Small intestine (tissue), 7 donors: ENCODE data around the gene PNISR. TPM values are rescaled to one million over a fixed set of nuclear protein-coding genes. Genes with fewer than 3 reads are reported as not detected.

Source experiments
- DNase-seq, 2 donors: peaks; one replicate each; pipeline versions ENCODE4 v3.0.0 to v3.0.0-alpha.2; 2013
- FAIRE-seq: peaks from 2 replicates; lab custom pipeline; 2012; peaks lifted over from hg19 to GRCh38; lab: Jason Lieb, UNC
- H3K27ac ChIP-seq, 3 donors: one replicate each; pipeline ENCODE4 v1.5.1; 2013; ENCODE audit warnings: low read length in 2 of 3, mild to moderate bottlenecking in 2 of 3, control low read depth in 1 of 3, inconsistent platforms in 1 of 3, low read depth in 1 of 3, moderate library complexity in 1 of 3
- H3K27me3 ChIP-seq, 3 donors: one replicate each; pipeline ENCODE4 v1.6.1; 2013; ENCODE audit warnings: low read length in 3 of 3, inconsistent platforms in 1 of 3; ENCODE audit not compliant: control insufficient read depth in 3 of 3, insufficient read depth in 3 of 3
- H3K36me3 ChIP-seq, 3 donors: one replicate each; pipeline ENCODE4 v1.6.1; 2013; ENCODE audit warnings: low read length in 3 of 3, inconsistent platforms in 1 of 3, low read depth in 1 of 3, mild to moderate bottlenecking in 1 of 3, moderate library complexity in 1 of 3; ENCODE audit not compliant: control insufficient read depth in 3 of 3, insufficient read depth in 2 of 3
- H3K4me1 ChIP-seq, 3 donors: one replicate each; pipeline ENCODE4 v1.6.1; 2013; ENCODE audit warnings: low read length in 2 of 3, inconsistent platforms in 1 of 3, low read depth in 1 of 3, mild to moderate bottlenecking in 1 of 3, moderate library complexity in 1 of 3; ENCODE audit not compliant: control insufficient read depth in 3 of 3, insufficient read depth in 2 of 3
- H3K4me3 ChIP-seq, 3 donors: one replicate each; pipeline ENCODE4 v1.5.1; 2013; ENCODE audit warnings: low read length in 3 of 3, control low read depth in 1 of 3, inconsistent platforms in 1 of 3, low read depth in 1 of 3, mild to moderate bottlenecking in 1 of 3, moderate library complexity in 1 of 3
- H3K9me3 ChIP-seq, 2 donors: one replicate each; pipeline ENCODE4 v1.6.1; 2013; ENCODE audit warnings: low read depth in 1 of 2, low read length in 1 of 2; ENCODE audit not compliant: control insufficient read depth in 2 of 2, insufficient read depth in 1 of 2
- WGBS, 3 donors: extraction: QIAGEN DNeasy Blood & Tissue Kit; methylation state at CpG; one replicate each; pipeline ENCODE4 v1.1.7; 2013; 5-methylcytosine and 5-hydroxymethylcytosine counted together
- polyA plus RNA-seq, 4 donors: library from polyadenylated mRNA; stranded (reverse) in 3 of 4; unstranded in 1 of 4; fragments of 200-250 nt in 3 of 4; fragments of 120-200 nt in 1 of 4; gene quantifications; one replicate each; pipeline versions ENCODE4 v1.2.1 to v1.2.3, GENCODE V29; 2013
- donor health status: healthy with polysubstance abuse.
- donor health status: control.
- donor health status: control.
- donor health status: Bipolar disorder and iron deficiency.
- donor health status: healthy.

The PNISR gene
- polyA plus RNA-seq, 4 donors, result 22.7 to 160 (median 25.9) TPM

GRCh38 chr6:99397287-99397686 lies 27.8 kb downstream of the PNISR start:
- FAIRE-seq (no peak), DNase-seq (no peak)
- Histone ChIP-seq H3K27ac (no peak overlapping the region), H3K27me3 (no peaks in the 10 kb centered on the region), H3K4me3 (no peak overlapping the region), H3K9me3 (no peaks in the 10 kb centered on the region), H3K36me3 (peaks cover 0 to 11% (median 7%) of the 10 kb centered on the region in 3 donors), H3K4me1 (no peaks in the 10 kb centered on the region)
- 5 to 44% (median 42%) methylated on average over 1 of the region's 1 CpG for WGBS, 3 donors

- H3K27me3 ChIP-seq, result no peaks in the 10 kb centered on the region
- WGBS, 3 donors, result 4 to 9% (median 6%) methylated on average over 56 of the region's 56 CpGs
- no peaks in the 10 kb centered on the region for H3K9me3 ChIP-seq
- peak within 1 kb of the TSS; percentile 86 to 94 (median 88) for H3K4me3 ChIP-seq
- H3K36me3 ChIP-seq, result peaks cover 0 to 7% (median 0%) of the 10 kb centered on the region in 3 donors
- H3K4me1 ChIP-seq, result no peaks in the 10 kb centered on the region
- FAIRE-seq, result no peak
- peak; percentile 62 to 87 for DNase-seq
- peak within 1 kb of the TSS; percentile 60 to 88 (median 77) for H3K27ac ChIP-seq
These were observed 31.2 kb downstream of the PNISR start, which contains the start of gene COQ3 for GRCh38 chr6:99393698-99394531. Gene COQ3, minus strand, starts transcription at chr6:99394195. Its CDS starts 16 bp downstream, at chr6:99394179.

- peak overlapping the region; percentile 86 to 94 (median 88) for H3K4me3 ChIP-seq
- no peaks in the 10 kb centered on the region for H3K9me3 ChIP-seq
- WGBS, 3 donors, result 20 to 32% (median 26%) methylated on average over 2 of the region's 2 CpGs
- FAIRE-seq, result no peak
- H3K27me3 ChIP-seq, result no peaks in the 10 kb centered on the region
- peaks cover 0 to 7% (median 0%) of the 10 kb centered on the region in 3 donors for H3K36me3 ChIP-seq
- peak overlapping the region in 1 of 3 donors; percentile 77 for H3K27ac ChIP-seq
- no peaks in the 10 kb centered on the region for H3K4me1 ChIP-seq
- DNase-seq, result no peak
These were observed 31.8 kb downstream of the PNISR start for GRCh38 chr6:99393366-99393697.

GRCh38 chr6:99390896-99391295 lies 34.2 kb downstream of the PNISR start:
- H3K4me1 ChIP-seq, result no peaks in the 10 kb centered on the region
- FAIRE-seq, result no peak
- WGBS, 3 donors, result 94% methylated on average over 3 of the region's 3 CpGs

GRCh38 chr6:99384507-99384906 lies 40.6 kb downstream of the PNISR start:
- H3K4me1 ChIP-seq, result no peaks in the 10 kb centered on the region
- no peak overlapping the region for H3K4me3 ChIP-seq
- H3K36me3 ChIP-seq, result no peaks in the 10 kb centered on the region
- no peak for DNase-seq
- H3K27ac ChIP-seq, result no peak overlapping the region
- 86 to 95% (median 92%) methylated on average over 3 of the region's 3 CpGs for WGBS, 3 donors
- H3K27me3 ChIP-seq, result no peaks in the 10 kb centered on the region
- FAIRE-seq, result no peak
- no peaks in the 10 kb centered on the region for H3K9me3 ChIP-seq

More at GRCh38 chr6:99390896-99391295, 34.2 kb downstream of the PNISR start:
- no peaks in the 10 kb centered on the region for H3K27me3 ChIP-seq
- H3K9me3 ChIP-seq, result no peaks in the 10 kb centered on the region
- no peak overlapping the region for H3K4me3 ChIP-seq
- DNase-seq, result no peak
- H3K27ac ChIP-seq, result no peak overlapping the region
- no peaks in the 10 kb centered on the region for H3K36me3 ChIP-seq

GRCh38 chr6:99378636-99379035 lies 46.5 kb downstream of the PNISR start:
- H3K36me3 ChIP-seq, result no peaks in the 10 kb centered on the region
- no peak overlapping the region for H3K27ac ChIP-seq
- no peak for FAIRE-seq
- H3K4me1 ChIP-seq, result no peaks in the 10 kb centered on the region
- DNase-seq, result no peak
- H3K27me3 ChIP-seq, result no peaks in the 10 kb centered on the region
- H3K4me3 ChIP-seq, result no peak overlapping the region
- no peaks in the 10 kb centered on the region for H3K9me3 ChIP-seq

GRCh38 chr6:99369533-99369932 lies 55.6 kb downstream of the PNISR start:
- DNase-seq, result no peak

GRCh38 chr6:99366852-99367251 lies 58.3 kb downstream of the PNISR start:
- Histone ChIP-seq H3K9me3 (no peaks in the 10 kb centered on the region), H3K36me3 (no peaks in the 10 kb centered on the region), H3K27me3 (no peaks in the 10 kb centered on the region), H3K4me3 (no peak overlapping the region), H3K27ac (no peak overlapping the region), H3K4me1 (no peaks in the 10 kb centered on the region)
- WGBS, 3 donors, result 94 to 99% (median 96%) methylated on average over 2 of the region's 2 CpGs
- no peak for DNase-seq
- FAIRE-seq, result no peak

More at GRCh38 chr6:99369533-99369932, 55.6 kb downstream of the PNISR start:
- FAIRE-seq, result no peak
- no peaks in the 10 kb centered on the region for H3K27me3 ChIP-seq
- H3K36me3 ChIP-seq, result peaks cover 0 to 2% (median 0%) of the 10 kb centered on the region in 3 donors
- H3K27ac ChIP-seq, result no peak overlapping the region
- H3K9me3 ChIP-seq, result no peaks in the 10 kb centered on the region
- H3K4me3 ChIP-seq, result no peak overlapping the region
- H3K4me1 ChIP-seq, result no peaks in the 10 kb centered on the region
